SK-N-SH (cell line): ENCODE measurements around the gene IFT20. TPM values are rescaled to one million over a fixed set of nuclear protein-coding genes. Genes with fewer than 3 reads are reported as not detected.
A peak's percentile ranks its signal among the peaks of the same experiment; 100 is the strongest.

Experiments
- CTCF ChIA-PET: fragments of 300-600, 350-600 bp; formaldehyde crosslinking; extraction: SDS; loops from one replicate; lab custom pipeline; 2021; lab: Yijun Ruan, JAX
- POLR2A ChIA-PET: fragments of 350-600 bp; sonication (Branson Sonifier 250); formaldehyde crosslinking; extraction: SDS; loops from one replicate; lab custom pipeline; 2020; ENCODE audit warnings: antibody characterized with exemption, inconsistent platforms; lab: Yijun Ruan, JAX
- DNase-seq: peaks from one replicate; pipeline ENCODE4 v3.0.0; 2012
- H2AFZ ChIP-seq: fragments of 200-600 bp; sonication (generic); 2 replicates; pipeline ENCODE4 v1.8.1; 2016; ENCODE audit warnings: antibody characterized with exemption, mild to moderate bottlenecking, low read depth
- H3F3A ChIP-seq: fragments of 200-600 bp; sonication (generic); replicated peaks from 2 replicates; pipeline ENCODE3; 2016; ENCODE audit warnings: antibody characterized with exemption, mild to moderate bottlenecking; ENCODE audit not compliant: insufficient read depth
- H3K27ac ChIP-seq, 2 experiments: fragments of 200-500 bp in 1 of 2; fragments of 200-600 bp in 1 of 2; sonication (Bioruptor generic) in 1 of 2; sonication (generic), shearing (Covaris generic) in 1 of 2; 2 replicates each; pipeline versions ENCODE4 v1.5.1 to v1.6.1; 2014 to 2016; ENCODE audit warnings: low read depth in 2 of 2, inconsistent platforms in 1 of 2, low read length in 1 of 2, mild to moderate bottlenecking in 1 of 2, mixed read lengths in 1 of 2
- H3K27me3 ChIP-seq: fragments of 200-600 bp; sonication (generic), shearing (Covaris generic); 2 replicates; pipeline ENCODE4 v1.6.1; 2016; ENCODE audit warnings: mixed run types; ENCODE audit not compliant: insufficient read depth
- H3K36me3 ChIP-seq, 2 experiments: fragments of 200-500 bp in 1 of 2; fragments of 200-600 bp in 1 of 2; sonication (Bioruptor generic) in 1 of 2; sonication (generic) in 1 of 2; replicated peaks in 1 of 2; 2 replicates each; pipeline versions ENCODE3 to v1.5.1; 2014 to 2016; ENCODE audit warnings: low read length in 1 of 2, mild to moderate bottlenecking in 1 of 2; ENCODE audit not compliant: insufficient read depth in 2 of 2, control insufficient read depth in 1 of 2
- H3K4me1 ChIP-seq, 2 experiments: fragments of 200-500 bp in 1 of 2; fragments of 200-600 bp in 1 of 2; sonication (Bioruptor generic) in 1 of 2; sonication (generic), shearing (Covaris generic) in 1 of 2; 2 replicates each; pipeline versions ENCODE4 v1.5.1 to v1.6.1; 2014 to 2016; ENCODE audit warnings: low read depth in 1 of 2, low read length in 1 of 2, mixed run types in 1 of 2; ENCODE audit not compliant: insufficient read depth in 2 of 2, control insufficient read depth in 1 of 2
- H3K4me2 ChIP-seq: fragments of 200-600 bp; sonication (generic), shearing (Covaris generic); 2 replicates; pipeline ENCODE4 v1.6.1; 2017; ENCODE audit warnings: mixed run types
- H3K4me3 ChIP-seq, 2 experiments: fragments of 200-500 bp in 1 of 2; fragments of 200-600 bp in 1 of 2; sonication (Bioruptor generic) in 1 of 2; sonication (generic), shearing (Covaris generic) in 1 of 2; 2 replicates each; pipeline versions ENCODE4 v1.5.1 to v1.8.1; 2014 to 2016; ENCODE audit warnings: low read depth in 2 of 2, inconsistent platforms in 1 of 2, low read length in 1 of 2, mild to moderate bottlenecking in 1 of 2, mixed read lengths in 1 of 2, moderate library complexity in 1 of 2
- H3K79me2 ChIP-seq: fragments of 200-600 bp; sonication (generic); 2 replicates; pipeline ENCODE4 v1.8.1; 2017; ENCODE audit warnings: mild to moderate bottlenecking; ENCODE audit not compliant: insufficient read depth
- H3K9ac ChIP-seq: fragments of 200-600 bp; sonication (generic); 2 replicates; pipeline ENCODE4 v1.6.1; 2017; ENCODE audit warnings: mixed run types
- H3K9me2 ChIP-seq: fragments of 200-600 bp; sonication (generic); 2 replicates; pipeline ENCODE4 v1.6.1; 2017; ENCODE audit warnings: mixed run types
- H3K9me3 ChIP-seq: fragments of 200-600 bp; sonication (generic); 2 replicates; pipeline ENCODE4 v1.6.1; 2017; ENCODE audit warnings: mixed run types, mild to moderate bottlenecking, moderate library complexity
- H4K20me1 ChIP-seq: fragments of 200-600 bp; sonication (generic); 2 replicates; pipeline ENCODE4 v1.6.1; 2017; ENCODE audit warnings: mild to moderate bottlenecking, mixed run types; ENCODE audit not compliant: insufficient read depth
- CHD2 ChIP-seq: fragments of 150-350 bp; IDR thresholded peaks from 2 replicates; pipeline ENCODE4 v1.6.1; 2018; ENCODE audit warnings: low read length; ENCODE audit not compliant: partially characterized antibody
- ELF1 ChIP-seq: IDR thresholded peaks from 2 replicates; pipeline ENCODE4 v1.4.0; 2012
- EP300 ChIP-seq, 2 experiments: IDR thresholded peaks; 2 replicates each; pipeline versions ENCODE4 v1.4.0 to v1.6.1; 2012; ENCODE audit warnings: borderline replicate concordance in 1 of 2, low read depth in 1 of 2, low read length in 1 of 2
- FOSL2 ChIP-seq: IDR thresholded peaks from 2 replicates; pipeline ENCODE4 v1.4.0; 2012; ENCODE audit warnings: low read depth, mild to moderate bottlenecking, moderate library complexity, borderline replicate concordance
- FOXJ3 ChIP-seq: sonication (generic); formaldehyde crosslinking; IDR thresholded peaks from 2 replicates; pipeline ENCODE4 v1.5.1; 2020; ENCODE audit warnings: mild to moderate bottlenecking, missing genetic modification reagents
- MEF2A ChIP-seq: IDR thresholded peaks from 2 replicates; pipeline ENCODE4 v1.4.0; 2012; ENCODE audit warnings: low read depth, borderline replicate concordance
- MXI1 ChIP-seq: IDR thresholded peaks from 2 replicates; pipeline ENCODE4 v1.6.1; 2012; ENCODE audit warnings: mild to moderate bottlenecking, low read depth, low read length, improper control_type of control experiment
- NFIC ChIP-seq: IDR thresholded peaks from 2 replicates; pipeline ENCODE4 v1.4.0; 2012; ENCODE audit warnings: borderline replicate concordance
- PBX3 ChIP-seq: IDR thresholded peaks from 2 replicates; pipeline ENCODE4; 2012
- POLR2AphosphoS5 ChIP-seq: IDR thresholded peaks from 2 replicates; pipeline ENCODE4 v1.6.1; 2012; ENCODE audit warnings: low read depth, low read length
- RAD21 ChIP-seq: IDR thresholded peaks from 2 replicates; pipeline ENCODE4 v1.6.1; 2012; ENCODE audit warnings: mild to moderate bottlenecking, low read length
- RFX5 ChIP-seq: IDR thresholded peaks from 2 replicates; pipeline ENCODE4 v1.6.1; 2012; ENCODE audit warnings: mild to moderate bottlenecking, improper control_type of control experiment, low read length
- RXRA ChIP-seq: IDR thresholded peaks from 2 replicates; pipeline ENCODE4 v1.4.0; 2012; ENCODE audit warnings: low read depth, mild to moderate bottlenecking, borderline replicate concordance
- TAF1 ChIP-seq: IDR thresholded peaks from 2 replicates; pipeline ENCODE4 v1.6.1; 2012; ENCODE audit warnings: low read depth, mild to moderate bottlenecking, low read length, moderate library complexity, borderline replicate concordance
- TCF12 ChIP-seq: IDR thresholded peaks from 2 replicates; pipeline ENCODE4 v1.4.0; 2012
- TEAD4 ChIP-seq: IDR thresholded peaks from 2 replicates; pipeline ENCODE4 v1.4.0; 2012; ENCODE audit warnings: mild to moderate bottlenecking, borderline replicate concordance; ENCODE audit not compliant: insufficient read depth
- USF1 ChIP-seq: IDR thresholded peaks from 2 replicates; pipeline ENCODE4 v1.4.0; 2012; ENCODE audit warnings: low read depth, borderline replicate concordance
- USF2 ChIP-seq: fragments of 150-350 bp; IDR thresholded peaks from 2 replicates; pipeline ENCODE4 v1.6.1; 2017; ENCODE audit warnings: antibody characterized with exemption, low read length, low read depth, borderline replicate concordance
- WGBS: methylation state at CpG from one replicate; pipeline ENCODE4 v1.1.6; 2017; ENCODE audit warnings: low lambda C conversion rate; 5-methylcytosine and 5-hydroxymethylcytosine counted together
- polyA plus RNA-seq, 3 experiments: library from polyadenylated mRNA; depleted of rRNA; stranded (reverse); fragments of >200 nt; gene quantifications; 2 replicates each; pipeline ENCODE4 v1.2.3, GENCODE V29; 2012
- TF ChIP-seq, protein P1 (sequence below): fragments of 200-600 bp; sonication (generic); IDR thresholded peaks from 2 replicates; pipeline ENCODE4 v1.6.1; 2017; ENCODE audit warnings: antibody characterized with exemption, mild to moderate bottlenecking, moderate library complexity
- TF ChIP-seq, protein P2 (sequence below): IDR thresholded peaks from 2 replicates; pipeline ENCODE4 v1.4.0; 2012; ENCODE audit warnings: low read depth, borderline replicate concordance

The IFT20 gene
- polyA plus RNA-seq, 1 of the 3 experiments (the other 2 are of a cell fraction), result 75.6 TPM

DNA sequence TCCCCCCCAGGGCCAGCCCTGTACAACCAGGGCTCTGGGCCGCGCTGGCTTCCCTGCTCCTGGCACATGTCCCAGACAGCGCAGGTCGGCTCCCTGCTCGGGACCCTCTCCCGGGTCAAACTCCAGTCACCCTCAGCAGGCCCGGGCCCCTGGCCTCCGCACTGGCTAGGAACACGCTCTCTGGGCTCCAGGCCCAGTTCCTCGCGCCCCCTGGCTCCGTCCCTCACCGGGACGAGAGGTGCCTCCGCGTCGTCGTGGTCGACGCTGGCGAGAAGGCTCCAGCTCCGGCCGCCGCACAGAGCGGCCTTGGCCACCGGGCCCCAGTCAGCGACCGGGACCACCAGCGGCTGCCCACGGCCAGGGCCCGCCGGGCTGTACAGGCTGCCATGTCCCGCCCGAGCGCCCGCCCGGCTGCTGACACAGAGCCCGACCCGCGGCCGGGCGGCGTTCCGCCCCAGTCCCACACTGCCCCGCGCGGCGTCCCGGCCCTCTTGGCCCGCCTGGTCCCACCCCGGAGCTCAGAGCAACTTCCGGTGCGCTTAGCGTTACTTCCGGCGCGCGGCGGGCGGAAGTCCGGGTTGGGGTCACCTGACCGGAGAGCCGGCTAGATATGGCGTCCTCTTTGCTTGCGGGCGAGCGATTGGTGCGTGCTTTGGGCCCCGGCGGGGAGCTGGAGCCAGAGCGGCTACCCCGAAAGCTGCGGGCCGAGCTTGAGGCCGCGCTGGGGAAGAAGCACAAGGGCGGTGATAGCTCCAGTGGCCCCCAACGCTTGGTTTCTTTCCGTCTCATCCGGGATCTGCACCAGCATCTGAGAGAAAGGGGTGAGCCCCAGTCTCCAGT, 22.0 kb upstream of the IFT20 start, which contains the start of gene POLDIP2 (continued):
- TF ChIP-seq TEAD4 (no peak), FOXJ3 (CRISPR knock-in tag) (no peak), RFX5 (no peak), PBX3 (peak; percentile 36; the same call in 1 of the 2 replicates), USF1 (peak; percentile 99), RXRA (no peak), FOSL2 (no peak)
- TF ChIP-seq, protein P1, sequence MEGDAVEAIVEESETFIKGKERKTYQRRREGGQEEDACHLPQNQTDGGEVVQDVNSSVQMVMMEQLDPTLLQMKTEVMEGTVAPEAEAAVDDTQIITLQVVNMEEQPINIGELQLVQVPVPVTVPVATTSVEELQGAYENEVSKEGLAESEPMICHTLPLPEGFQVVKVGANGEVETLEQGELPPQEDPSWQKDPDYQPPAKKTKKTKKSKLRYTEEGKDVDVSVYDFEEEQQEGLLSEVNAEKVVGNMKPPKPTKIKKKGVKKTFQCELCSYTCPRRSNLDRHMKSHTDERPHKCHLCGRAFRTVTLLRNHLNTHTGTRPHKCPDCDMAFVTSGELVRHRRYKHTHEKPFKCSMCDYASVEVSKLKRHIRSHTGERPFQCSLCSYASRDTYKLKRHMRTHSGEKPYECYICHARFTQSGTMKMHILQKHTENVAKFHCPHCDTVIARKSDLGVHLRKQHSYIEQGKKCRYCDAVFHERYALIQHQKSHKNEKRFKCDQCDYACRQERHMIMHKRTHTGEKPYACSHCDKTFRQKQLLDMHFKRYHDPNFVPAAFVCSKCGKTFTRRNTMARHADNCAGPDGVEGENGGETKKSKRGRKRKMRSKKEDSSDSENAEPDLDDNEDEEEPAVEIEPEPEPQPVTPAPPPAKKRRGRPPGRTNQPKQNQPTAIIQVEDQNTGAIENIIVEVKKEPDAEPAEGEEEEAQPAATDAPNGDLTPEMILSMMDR, result peak; percentile 15; the same call in 1 of the 2 replicates

DNA sequence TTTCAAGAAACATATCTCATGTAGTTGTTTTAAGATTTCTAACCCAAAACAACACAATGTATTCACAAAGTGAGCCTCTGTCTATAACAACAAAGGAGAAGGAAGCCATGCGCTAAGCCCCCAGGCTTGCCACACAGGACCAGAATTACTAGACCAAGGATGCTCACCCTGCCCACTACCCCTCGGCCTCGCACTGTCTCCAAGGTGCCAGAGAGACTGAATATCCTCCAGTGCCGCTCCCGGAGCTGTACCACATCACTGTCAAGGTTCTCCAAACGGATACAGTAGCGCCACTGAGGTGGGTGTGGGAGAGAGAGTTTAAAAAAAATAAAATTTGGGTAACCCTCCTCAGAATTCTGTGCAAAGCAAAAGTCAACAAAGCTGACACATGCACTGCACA, 15.0 kb upstream of the IFT20 start:
- no peak for TF ChIP-seq PBX3
- TF ChIP-seq, protein P2, sequence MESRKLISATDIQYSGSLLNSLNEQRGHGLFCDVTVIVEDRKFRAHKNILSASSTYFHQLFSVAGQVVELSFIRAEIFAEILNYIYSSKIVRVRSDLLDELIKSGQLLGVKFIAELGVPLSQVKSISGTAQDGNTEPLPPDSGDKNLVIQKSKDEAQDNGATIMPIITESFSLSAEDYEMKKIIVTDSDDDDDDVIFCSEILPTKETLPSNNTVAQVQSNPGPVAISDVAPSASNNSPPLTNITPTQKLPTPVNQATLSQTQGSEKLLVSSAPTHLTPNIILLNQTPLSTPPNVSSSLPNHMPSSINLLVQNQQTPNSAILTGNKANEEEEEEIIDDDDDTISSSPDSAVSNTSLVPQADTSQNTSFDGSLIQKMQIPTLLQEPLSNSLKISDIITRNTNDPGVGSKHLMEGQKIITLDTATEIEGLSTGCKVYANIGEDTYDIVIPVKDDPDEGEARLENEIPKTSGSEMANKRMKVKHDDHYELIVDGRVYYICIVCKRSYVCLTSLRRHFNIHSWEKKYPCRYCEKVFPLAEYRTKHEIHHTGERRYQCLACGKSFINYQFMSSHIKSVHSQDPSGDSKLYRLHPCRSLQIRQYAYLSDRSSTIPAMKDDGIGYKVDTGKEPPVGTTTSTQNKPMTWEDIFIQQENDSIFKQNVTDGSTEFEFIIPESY, result no peak
- no peak for TF ChIP-seq USF2
- no peak for TF ChIP-seq TCF12
- no peak for TF ChIP-seq USF1
- no peak for TF ChIP-seq RFX5
- TF ChIP-seq CHD2, result no peak
- TF ChIP-seq POLR2AphosphoS5, result no peak
- no peak for TF ChIP-seq TAF1
- TF ChIP-seq EP300 (IDR thresholded peaks at IDR 0.05; ENCODE audit: borderline replicate concordance in 1 of 2, low read depth in 1 of 2, low read length in 1 of 2), result no peak
- no peak for TF ChIP-seq ELF1
- TF ChIP-seq FOXJ3 (CRISPR knock-in tag), result no peak
- TF ChIP-seq RAD21, result no peak
- no peak for TF ChIP-seq NFIC
- TF ChIP-seq MEF2A, result no peak
- no peak for TF ChIP-seq MXI1
- no peak for TF ChIP-seq TEAD4
- peaks cover 66 to 73% of the 10 kb centered on the region in 2 experiments for H3K36me3 ChIP-seq
- WGBS, result 99% methylated on average over 7 of the region's 7 CpGs
- CTCF ChIA-PET, result no interaction called here
- DNase-seq, result no peak
- H3K4me3 ChIP-seq, result no peak overlapping the region
- H3K9ac ChIP-seq, result no peak overlapping the region
- peaks cover 36% of the 10 kb centered on the region for H3F3A ChIP-seq
- peaks cover 11% of the 10 kb centered on the region; the same call in 1 of the 2 replicates for H3K79me2 ChIP-seq
- no peaks in the 10 kb centered on the region for H3K9me3 ChIP-seq
- H3K27ac ChIP-seq, result no peak overlapping the region
- POLR2A ChIA-PET, result no interaction called here
- no peaks in the 10 kb centered on the region for H3K27me3 ChIP-seq
- no peaks in the 10 kb centered on the region for H4K20me1 ChIP-seq
- H3K4me1 ChIP-seq, result peaks cover 9 to 22% of the 10 kb centered on the region in 2 experiments
- no peak overlapping the region for H3K4me2 ChIP-seq
- no peak overlapping the region for H2AFZ ChIP-seq
- H3K9me2 ChIP-seq, result no peaks in the 10 kb centered on the region
